AG09309 (cell line): Measurements from ENCODE around the gene AZI2.

Experiments used
- DNase-seq: peaks from one replicate; pipeline ENCODE4 v3.0.0-alpha.2; 2010; ENCODE audit warnings: low read depth
- H3K4me3 ChIP-seq: 2 replicates; pipeline ENCODE4 v1.5.1; 2011; ENCODE audit warnings: mild to moderate bottlenecking, low read depth, low read length, moderate library complexity; ENCODE audit not compliant: control insufficient read depth
- CTCF ChIP-seq: IDR thresholded peaks from 2 replicates; pipeline ENCODE4 v1.5.1; 2011; ENCODE audit warnings: mild to moderate bottlenecking, low read depth, low read length, inconsistent platforms; ENCODE audit not compliant: insufficient read depth, control insufficient read depth; ENCODE audit errors: missing control alignments

The AZI2 gene

GRCh38 chr3:28348629-28349468, at the start of gene AZI2, which contains the start of gene ZCWPW2:
AZI2 (minus strand) TSS chr3:28348824; CDS start chr3:28340617, 8,207 bp downstream.
ZCWPW2 (plus strand) TSS chr3:28348721; CDS start chr3:28413069, 64,348 bp downstream.
- TF ChIP-seq CTCF, result no peak
- DNase-seq, result peak; percentile 88

GRCh38 chr3:28388978-28389377, 40.4 kb upstream of the AZI2 start:
- no peak for DNase-seq
- H3K4me3 ChIP-seq, result no peak overlapping the region
- no peak for TF ChIP-seq CTCF

More at GRCh38 chr3:28348629-28349468, at the start of gene AZI2, which contains the start of gene ZCWPW2:
- H3K4me3 ChIP-seq, result peak within 1 kb of the TSS; percentile 80

GRCh38 chr3:28386049-28386448, 37.4 kb upstream of the AZI2 start:
- TF ChIP-seq CTCF, result no peak
- no peak overlapping the region for H3K4me3 ChIP-seq
- no peak for DNase-seq

GRCh38 chr3:28376424-28376823, 27.8 kb upstream of the AZI2 start:
- TF ChIP-seq CTCF, result no peak
- DNase-seq, result peak; percentile 85
- no peak overlapping the region for H3K4me3 ChIP-seq

- TF ChIP-seq CTCF, result no peak
- no peak for DNase-seq
- peak overlapping the region; percentile 80 for H3K4me3 ChIP-seq
These were observed 911 bp upstream of the AZI2 start for GRCh38 chr3:28349469-28350000.

GRCh38 chr3:28348265-28348628, 377 bp downstream of the AZI2 start:
- DNase-seq, result peak; percentile 82
- TF ChIP-seq CTCF, result no peak
- H3K4me3 ChIP-seq, result peak overlapping the region; percentile 80
